Endothelial cell of umbilical vein (primary cell): Measurements from ENCODE around the gene DIPK1C. TPM values are rescaled to one million over a fixed set of nuclear protein-coding genes. Genes with fewer than 3 reads are reported as not detected.

Experiments used
- BruUV-seq: library from RNA; stranded (reverse); fragments of 400-500 nt; replicated peaks from 2 replicates; lab custom pipeline; 2021; lab: Mats Ljungman, UMichigan
- CTCF ChIA-PET: fragments of 300-600, 350-600 bp; sonication (Branson Sonifier 250); formaldehyde crosslinking; loops from one replicate; lab custom pipeline; 2021; ENCODE audit warnings: antibody characterized with exemption, inconsistent platforms; lab: Charles Lee
- POLR2A ChIA-PET: fragments of 300-600, 350-600 bp; sonication (Branson Sonifier 250); formaldehyde crosslinking; loops from one replicate; lab custom pipeline; 2021; ENCODE audit warnings: antibody characterized with exemption, inconsistent platforms; lab: Charles Lee
- DNase-seq: peaks from one replicate; pipeline ENCODE4 v3.0.0-alpha.2; 2011; ENCODE audit warnings: low read depth, low spot score
- FAIRE-seq: peaks from 2 replicates; lab custom pipeline; 2011; peaks lifted over from hg19 to GRCh38; lab: Jason Lieb, UNC
- H2AFZ ChIP-seq: 2 replicates; pipeline ENCODE4 v1.6.0; 2012; ENCODE audit warnings: low read depth, low read length, control low read depth, inconsistent platforms
- H3K27ac ChIP-seq: 2 replicates; pipeline ENCODE4 v1.5.1; 2011; ENCODE audit warnings: low read depth, mild to moderate bottlenecking, control low read depth, low read length, moderate library complexity; ENCODE audit not compliant: insufficient read depth
- H3K27me3 ChIP-seq, 2 experiments: 2 replicates each; pipeline versions ENCODE4 v1.6.0 to v1.6.1; 2011; ENCODE audit warnings: low read length in 2 of 2, mixed read lengths in 1 of 2; ENCODE audit not compliant: control insufficient read depth in 2 of 2, insufficient read depth in 2 of 2
- H3K36me3 ChIP-seq, 2 experiments: 2 replicates in 1 of 2; 3 replicates in 1 of 2; pipeline ENCODE4 v1.5.1; 2011; ENCODE audit warnings: low read length in 2 of 2, mild to moderate bottlenecking in 1 of 2, moderate library complexity in 1 of 2; ENCODE audit not compliant: control insufficient read depth in 2 of 2, insufficient read depth in 2 of 2; ENCODE audit errors: extremely low read depth in 1 of 2
- H3K4me1 ChIP-seq: 3 replicates; pipeline ENCODE4 v1.5.1; 2011; ENCODE audit warnings: mild to moderate bottlenecking, low read length; ENCODE audit not compliant: control insufficient read depth, insufficient read depth; ENCODE audit errors: extremely low read depth
- H3K4me2 ChIP-seq: 2 replicates; pipeline ENCODE4 v1.6.1; 2011; ENCODE audit warnings: low read length, control low read depth, mixed read lengths; ENCODE audit not compliant: insufficient read depth
- H3K4me3 ChIP-seq, 3 experiments: fragments of 200-600 bp in 1 of 3; sonication (generic), shearing (Covaris generic) in 1 of 3; replicated peaks in 1 of 3; 2 replicates each; pipeline ENCODE4 v1.5.1; 2011 to 2016; ENCODE audit warnings: control low read depth in 3 of 3, low read length in 3 of 3, mild to moderate bottlenecking in 2 of 3, inconsistent platforms in 1 of 3, low read depth in 1 of 3, moderate library complexity in 1 of 3; ENCODE audit not compliant: insufficient read depth in 1 of 3
- H3K79me2 ChIP-seq: 2 replicates; pipeline ENCODE4 v1.6.0; 2012; ENCODE audit warnings: low read length, inconsistent platforms; ENCODE audit not compliant: control insufficient read depth, insufficient read depth
- H3K9ac ChIP-seq: replicated peaks from 2 replicates; pipeline ENCODE3; 2011; ENCODE audit warnings: low read length, control low read depth; ENCODE audit not compliant: insufficient read depth; ENCODE audit errors: extremely low read depth
- H3K9me1 ChIP-seq: replicated peaks from 3 replicates; pipeline ENCODE4 v1.6.0; 2011; ENCODE audit warnings: mild to moderate bottlenecking, low read length; ENCODE audit not compliant: control insufficient read depth, insufficient read depth; ENCODE audit errors: extremely low read depth
- H3K9me3 ChIP-seq: replicated peaks from 2 replicates; pipeline ENCODE4 v1.5.1; 2012; ENCODE audit warnings: low read length, inconsistent platforms; ENCODE audit not compliant: control insufficient read depth, insufficient read depth
- H4K20me1 ChIP-seq: replicated peaks from 2 replicates; pipeline ENCODE3; 2011; ENCODE audit warnings: mild to moderate bottlenecking, low read length; ENCODE audit not compliant: control insufficient read depth, insufficient read depth; ENCODE audit errors: extremely low read depth
- EZH2 ChIP-seq: IDR thresholded peaks from 2 replicates; pipeline ENCODE4 v1.6.1; 2012; ENCODE audit warnings: borderline replicate concordance, low read depth, mild to moderate bottlenecking, moderate library complexity, low read length, inconsistent platforms; ENCODE audit not compliant: severe bottlenecking
- FOS ChIP-seq: IDR thresholded peaks from 2 replicates; pipeline ENCODE4 v1.6.1; 2011; ENCODE audit warnings: mild to moderate bottlenecking, low read length, moderate library complexity, borderline replicate concordance; ENCODE audit not compliant: insufficient read depth
- GATA2 ChIP-seq: IDR thresholded peaks from 2 replicates; pipeline ENCODE4 v1.7.0; 2011; ENCODE audit warnings: low read depth, mild to moderate bottlenecking, moderate library complexity, mixed read lengths, low read length; ENCODE audit not compliant: insufficient read length, insufficient read depth
- JUN ChIP-seq: IDR thresholded peaks from 2 replicates; pipeline ENCODE4 v1.6.1; 2011; ENCODE audit warnings: borderline replicate concordance, low read depth; ENCODE audit not compliant: insufficient read length, insufficient read depth
- MAX ChIP-seq: IDR thresholded peaks from 2 replicates; pipeline ENCODE4 v1.6.1; 2011; ENCODE audit not compliant: insufficient read depth, insufficient read length
- MYC ChIP-seq: IDR thresholded peaks from one replicate; pipeline ENCODE4 v1.6.1; 2011; ENCODE audit warnings: mild to moderate bottlenecking, low read depth, low read length
- POLR2A ChIP-seq: IDR thresholded peaks from 2 replicates; pipeline ENCODE4 v1.6.1; 2012; ENCODE audit warnings: low read depth, mild to moderate bottlenecking, control low read depth, low read length
- POLR2AphosphoS5 ChIP-seq: IDR thresholded peaks from 2 replicates; pipeline ENCODE4 v1.6.1; 2012; ENCODE audit warnings: low read depth, mild to moderate bottlenecking, control low read depth, low read length, moderate library complexity; ENCODE audit not compliant: insufficient read depth
- dilution Hi-C: fragments of 300-500 bp; cut with MboI; formaldehyde crosslinking; loops from one replicate; pipeline ENCODE4 v1.15.0; 2019; ENCODE audit warnings: low sequenced_read_pairs; ENCODE audit not compliant: extremely low pct_ligation_motif_present
- intact Hi-C: fragments of 100-400 bp; cut with micrococcal nuclease; formaldehyde crosslinking; loops from one replicate; pipeline ENCODE4 v1.10.0; 2022
- polyA plus RNA-seq, 4 experiments: library from polyadenylated mRNA; depleted of rRNA in 3 of 4; stranded (reverse) in 3 of 4; unstranded in 1 of 4; fragments of >200 nt; gene quantifications; 2 replicates each; pipeline versions ENCODE4 v1.2.1 to v1.2.3, GENCODE V29; 2011 to 2012; ENCODE audit warnings: missing spikeins in 1 of 4
- total RNA-seq: library from RNA; stranded (reverse); gene quantifications from 2 replicates; pipeline ENCODE4 v1.2.3, GENCODE V29; 2021
- TF ChIP-seq, protein P1 (sequence below), 2 donors: IDR thresholded peaks; 1 replicate in 1 of 2; 2 replicates in 1 of 2; pipeline ENCODE4 v1.5.1; 2011; ENCODE audit warnings: low read length in 2 of 2, mild to moderate bottlenecking in 2 of 2, moderate library complexity in 2 of 2, control low read depth in 1 of 2, inconsistent platforms in 1 of 2, low read depth in 1 of 2; ENCODE audit not compliant: insufficient read depth in 1 of 2; ENCODE audit errors: extremely low read depth in 1 of 2

The DIPK1C gene
- total and polyA plus RNA-seq, 2 donors (not counting 3 experiments of a cell fraction or from before 2014, with no cell fraction given): not detected

DNA sequence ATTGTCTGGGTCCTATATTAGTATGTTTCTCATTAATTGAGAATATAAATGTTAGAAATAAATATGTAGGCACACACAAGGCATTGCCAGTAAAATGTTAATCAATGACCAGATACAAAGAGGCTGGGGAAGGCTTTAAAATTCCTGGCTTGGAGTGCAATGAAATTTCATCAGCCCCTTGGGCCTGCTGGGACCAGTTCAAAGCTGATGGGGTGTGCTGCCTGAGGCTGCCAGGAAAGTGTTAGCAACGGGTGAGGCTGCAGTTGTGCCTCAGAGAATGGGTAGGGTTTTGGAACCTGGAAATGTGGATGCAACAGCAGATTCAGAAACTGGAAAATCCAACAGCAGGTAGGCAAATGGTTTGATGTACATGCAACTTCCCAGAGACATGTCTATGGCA, 68.9 kb downstream of the DIPK1C start:
- Histone ChIP-seq H3K27ac (no peak overlapping the region), H3K4me2 (no peak overlapping the region), H3K27me3 (no peaks in the 10 kb centered on the region), H4K20me1 (no peaks in the 10 kb centered on the region), H3K9me3 (no peaks in the 10 kb centered on the region), H2AFZ (no peak overlapping the region), H3K9ac (no peak overlapping the region), H3K79me2 (no peaks in the 10 kb centered on the region), H3K4me1 (no peaks in the 10 kb centered on the region), H3K36me3 (no peaks in the 10 kb centered on the region), H3K4me3 (no peak overlapping the region), H3K9me1 (no peaks in the 10 kb centered on the region)
- BruUV-seq: no TSS peak
- no peak for DNase-seq
- ChIA-PET POLR2A (no interaction called here), CTCF (no interaction called here)
- no peak for FAIRE-seq
- intact Hi-C loops: no loop called here
- dilution Hi-C loops: no loop called here
- no peak for TF ChIP-seq JUN
- no peak for TF ChIP-seq MYC
- no peak for TF ChIP-seq EZH2
- TF ChIP-seq POLR2A: no peak
- TF ChIP-seq, protein P1, sequence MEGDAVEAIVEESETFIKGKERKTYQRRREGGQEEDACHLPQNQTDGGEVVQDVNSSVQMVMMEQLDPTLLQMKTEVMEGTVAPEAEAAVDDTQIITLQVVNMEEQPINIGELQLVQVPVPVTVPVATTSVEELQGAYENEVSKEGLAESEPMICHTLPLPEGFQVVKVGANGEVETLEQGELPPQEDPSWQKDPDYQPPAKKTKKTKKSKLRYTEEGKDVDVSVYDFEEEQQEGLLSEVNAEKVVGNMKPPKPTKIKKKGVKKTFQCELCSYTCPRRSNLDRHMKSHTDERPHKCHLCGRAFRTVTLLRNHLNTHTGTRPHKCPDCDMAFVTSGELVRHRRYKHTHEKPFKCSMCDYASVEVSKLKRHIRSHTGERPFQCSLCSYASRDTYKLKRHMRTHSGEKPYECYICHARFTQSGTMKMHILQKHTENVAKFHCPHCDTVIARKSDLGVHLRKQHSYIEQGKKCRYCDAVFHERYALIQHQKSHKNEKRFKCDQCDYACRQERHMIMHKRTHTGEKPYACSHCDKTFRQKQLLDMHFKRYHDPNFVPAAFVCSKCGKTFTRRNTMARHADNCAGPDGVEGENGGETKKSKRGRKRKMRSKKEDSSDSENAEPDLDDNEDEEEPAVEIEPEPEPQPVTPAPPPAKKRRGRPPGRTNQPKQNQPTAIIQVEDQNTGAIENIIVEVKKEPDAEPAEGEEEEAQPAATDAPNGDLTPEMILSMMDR (IDR thresholded peaks at IDR 0.05; ENCODE audit: extremely low read depth in 1 of 2, insufficient read depth in 1 of 2, low read depth in 1 of 2, low read length in 2 of 2): no peak
- TF ChIP-seq GATA2: no peak
- no peak for TF ChIP-seq POLR2AphosphoS5
- TF ChIP-seq MAX: no peak
- TF ChIP-seq FOS: no peak
